ENCODE data around the gene SRD5A1. TPM values are rescaled to one million over a fixed set of nuclear protein-coding genes. Genes with fewer than 3 reads are reported as not detected.
"Not testable (repeated sequence)": the region's sequence is repeated elsewhere in the genome, so short reads cannot be mapped to it uniquely, and the experiment has no call there.

SRD5A1 gene
- total RNA-seq, 4 donors from 2014 or later: 0.75 to 4.3 (median 3.3) TPM

GRCh38 chr5:6644794-6645241 is 11.6 kb downstream of the SRD5A1 start:
- DNase-seq (no peak), ATAC-seq (no peak)
- Histone ChIP-seq H3K36me3 (no peaks in the 10 kb centered on the region), H3K4me1 (no peaks in the 10 kb centered on the region), H3K27ac (no peak overlapping the region), H3K9me3 (no peaks in the 10 kb centered on the region), H3K27me3 (no peaks in the 10 kb centered on the region), H3K4me3 (no peak overlapping the region)
- in situ Hi-C loops (cut with MboI; ENCODE audit: low sequenced_read_pairs in 4 of 4) (loop anchor here in 2 of 4 donors (25.0 kb wide), 1 partner anchor 1217 kb away; the partner anchor contains the start of genes CFAP90 (in 2 of the 2), FASTKD3 (in 2 of the 2) and MTRR (in 2 of the 2)), intact Hi-C loops (cut with DNase I; ENCODE audit: low total_unique reads) (no loop called here)
- TF ChIP-seq CTCF (IDR thresholded peaks at IDR 0.05 in 4 of 5, conservative IDR thresholded peaks at IDR 0.05 in 1 of 5) (no peak), POLR2A (IDR thresholded peaks at IDR 0.05) (no peak)

- H3K4me3 ChIP-seq; H3K36me3 ChIP-seq; H3K27ac ChIP-seq; H3K9me3 ChIP-seq; H3K27me3 ChIP-seq; ATAC-seq; intact Hi-C loops (cut with DNase I; ENCODE audit: low total_unique reads); DNase-seq; H3K4me1 ChIP-seq: not testable (repeated sequence)
- in situ Hi-C loops (cut with MboI; ENCODE audit: low sequenced_read_pairs in 4 of 4): loop anchor here in 2 of 4 donors (25.0 kb wide), 1 partner anchor 1217 kb away; the partner anchor contains the start of genes CFAP90 (in 2 of the 2), FASTKD3 (in 2 of the 2) and MTRR (in 2 of the 2)
Observed at GRCh38 chr5:6645571-6646362, 12.5 kb downstream of the SRD5A1 start.

- H3K4me1 ChIP-seq: no peaks in the 10 kb centered on the region
- intact Hi-C loops (cut with DNase I; ENCODE audit: low total_unique reads) (no loop called here), in situ Hi-C loops (cut with MboI; ENCODE audit: low sequenced_read_pairs in 4 of 4) (loop anchor here in 2 of 4 donors (25.0 kb wide), 1 partner anchor 1213 kb away; the partner anchor contains the start of genes CFAP90 (in 2 of the 2), FASTKD3 (in 2 of the 2) and MTRR (in 2 of the 2))
- H3K27ac ChIP-seq: no peak overlapping the region
- no peaks in the 10 kb centered on the region for H3K27me3 ChIP-seq
- no peak for TF ChIP-seq POLR2A (IDR thresholded peaks at IDR 0.05)
- no peak for TF ChIP-seq CTCF (IDR thresholded peaks at IDR 0.05 in 4 of 5, conservative IDR thresholded peaks at IDR 0.05 in 1 of 5)
- no peaks in the 10 kb centered on the region for H3K9me3 ChIP-seq
- no peaks in the 10 kb centered on the region for H3K36me3 ChIP-seq
- ATAC-seq (no peak), DNase-seq (no peak)
- H3K4me3 ChIP-seq: no peak overlapping the region
Observed at GRCh38 chr5:6649186-6649585, 15.9 kb downstream of the SRD5A1 start.

GRCh38 chr5:6649681-6650080 is 16.4 kb downstream of the SRD5A1 start:
- Histone ChIP-seq H3K9me3 (no peaks in the 10 kb centered on the region), H3K4me1 (no peaks in the 10 kb centered on the region), H3K36me3 (no peaks in the 10 kb centered on the region), H3K4me3 (no peak overlapping the region), H3K27me3 (no peaks in the 10 kb centered on the region), H3K27ac (no peak overlapping the region)
- TF ChIP-seq POLR2A (IDR thresholded peaks at IDR 0.05) (no peak), CTCF (IDR thresholded peaks at IDR 0.05 in 4 of 5, conservative IDR thresholded peaks at IDR 0.05 in 1 of 5) (no peak)
- DNase-seq (no peak), ATAC-seq (no peak)
- intact Hi-C loops (cut with DNase I; ENCODE audit: low total_unique reads) (no loop called here), in situ Hi-C loops (cut with MboI; ENCODE audit: low sequenced_read_pairs in 4 of 4) (loop anchor here in 2 of 4 donors (25.0 kb wide), 1 partner anchor 1213 kb away; the partner anchor contains the start of genes CFAP90 (in 2 of the 2), FASTKD3 (in 2 of the 2) and MTRR (in 2 of the 2))

GRCh38 chr5:6652025-6652424 is 18.8 kb downstream of the SRD5A1 start:
- Histone ChIP-seq H3K27me3 (no peaks in the 10 kb centered on the region), H3K4me1 (no peaks in the 10 kb centered on the region), H3K9me3 (peaks cover 0 to 10% (median 5%) of the 10 kb centered on the region in 3 donors), H3K36me3 (peaks cover 0 to 17% of the 10 kb centered on the region in 2 donors), H3K27ac (no peak overlapping the region), H3K4me3 (no peak overlapping the region)
- no peak for ATAC-seq
- DNase-seq: no peak
- TF ChIP-seq POLR2A (IDR thresholded peaks at IDR 0.05): no peak
- no peak for TF ChIP-seq CTCF (IDR thresholded peaks at IDR 0.05 in 4 of 5, conservative IDR thresholded peaks at IDR 0.05 in 1 of 5)
- in situ Hi-C loops (cut with MboI; ENCODE audit: low sequenced_read_pairs in 4 of 4) (no loop called here), intact Hi-C loops (cut with DNase I; ENCODE audit: low total_unique reads) (no loop called here)
